HUES6 (cell line): ENCODE results near the gene FBXL13.
"Not testable (repeated sequence)": the region's sequence is repeated elsewhere in the genome, so short reads cannot be mapped to it uniquely, and the experiment has no call there.

Experiments
- H3K27ac ChIP-seq: 2 replicates; pipeline ENCODE4 v1.7.0; 2013; ENCODE audit warnings: low read depth, mild to moderate bottlenecking, low read length, inconsistent platforms
- H3K27me3 ChIP-seq: 2 replicates; pipeline ENCODE4 v1.6.1; 2013; ENCODE audit warnings: low read length; ENCODE audit not compliant: control insufficient read depth, insufficient read depth
- H3K36me3 ChIP-seq: 2 replicates; pipeline ENCODE4 v1.6.1; 2013; ENCODE audit warnings: low read length; ENCODE audit not compliant: control insufficient read depth, insufficient read depth
- H3K4me1 ChIP-seq: 2 replicates; pipeline ENCODE4 v1.6.1; 2013; ENCODE audit warnings: low read length; ENCODE audit not compliant: control insufficient read depth, insufficient read depth
- H3K4me3 ChIP-seq: 2 replicates; pipeline ENCODE4 v1.5.1; 2013; ENCODE audit warnings: low read depth, low read length
- H3K9ac ChIP-seq: one replicate; pipeline ENCODE4 v1.6.1; 2013; ENCODE audit warnings: mild to moderate bottlenecking, low read length
- H3K9me3 ChIP-seq: 2 replicates; pipeline ENCODE4 v1.6.1; 2013; ENCODE audit warnings: low read depth, low read length; ENCODE audit not compliant: control insufficient read depth, insufficient read depth

Gene FBXL13

DNA sequence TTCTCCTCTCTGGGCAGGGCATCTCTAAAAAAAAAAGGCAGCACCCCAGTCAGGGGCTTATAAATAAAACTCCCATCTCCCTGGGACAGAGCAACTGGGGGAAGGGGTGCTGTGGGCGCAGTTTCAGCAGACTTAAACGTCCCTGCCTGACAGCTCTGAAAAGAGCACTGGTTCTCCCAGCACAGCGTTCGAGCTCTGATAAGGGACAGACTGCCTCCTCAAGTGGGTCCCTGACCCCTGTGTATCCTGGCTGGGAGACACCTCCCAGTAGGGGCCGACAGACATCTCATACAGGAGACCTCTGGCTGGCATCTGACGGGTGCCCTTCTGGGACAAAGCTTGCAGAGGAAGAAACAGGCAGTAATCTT, 32.1 kb upstream of the FBXL13 start:
- H3K27ac ChIP-seq, H3K9me3 ChIP-seq, H3K27me3 ChIP-seq, H3K36me3 ChIP-seq, H3K4me3 ChIP-seq, H3K9ac ChIP-seq: not testable (repeated sequence)
- H3K4me1 ChIP-seq, result peaks cover 12% of the 10 kb centered on the region

GRCh38 chr7:103106005-103106702, 31.6 kb upstream of the FBXL13 start:
- Histone ChIP-seq H3K36me3 (peaks cover 8% of the 10 kb centered on the region; the same call in 1 of the 2 replicates), H3K27ac (no peak overlapping the region), H3K9me3 (no peaks in the 10 kb centered on the region), H3K4me3 (no peak overlapping the region), H3K27me3 (no peaks in the 10 kb centered on the region), H3K4me1 (peaks cover 12% of the 10 kb centered on the region), H3K9ac (no peak overlapping the region)

DNA sequence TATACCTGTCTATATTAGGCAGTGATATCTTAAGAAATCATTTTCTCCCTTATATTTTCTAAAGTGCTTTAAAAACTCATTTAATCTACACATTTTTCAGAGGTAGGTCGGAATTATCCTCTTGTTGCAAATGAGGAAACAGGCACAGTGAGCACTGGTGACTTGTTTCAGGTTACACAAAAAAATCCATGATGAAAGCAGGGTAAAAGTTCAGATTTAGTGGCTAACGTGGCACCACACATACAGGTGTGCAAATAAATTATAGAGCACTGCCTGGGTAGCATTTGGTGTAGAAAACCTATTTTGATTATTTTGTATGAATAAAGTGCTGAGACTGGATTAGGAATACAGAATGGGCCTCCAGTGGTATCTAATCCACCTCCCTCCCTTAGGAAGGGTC, 26.9 kb upstream of the FBXL13 start:
- H3K27ac ChIP-seq, result no peak overlapping the region
- H3K4me3 ChIP-seq, result no peak overlapping the region
- H3K9me3 ChIP-seq, result no peaks in the 10 kb centered on the region
- H3K27me3 ChIP-seq, result no peaks in the 10 kb centered on the region
- no peak overlapping the region for H3K9ac ChIP-seq
- peaks cover 5% of the 10 kb centered on the region for H3K4me1 ChIP-seq
- peaks cover 20% of the 10 kb centered on the region for H3K36me3 ChIP-seq

GRCh38 chr7:103100348-103100747, 25.8 kb upstream of the FBXL13 start:
- no peaks in the 10 kb centered on the region for H3K27me3 ChIP-seq
- no peak overlapping the region for H3K4me3 ChIP-seq
- H3K9me3 ChIP-seq, result no peaks in the 10 kb centered on the region
- peaks cover 21% of the 10 kb centered on the region for H3K36me3 ChIP-seq
- no peaks in the 10 kb centered on the region for H3K4me1 ChIP-seq
- H3K9ac ChIP-seq, result no peak overlapping the region
- H3K27ac ChIP-seq, result no peak overlapping the region

DNA sequence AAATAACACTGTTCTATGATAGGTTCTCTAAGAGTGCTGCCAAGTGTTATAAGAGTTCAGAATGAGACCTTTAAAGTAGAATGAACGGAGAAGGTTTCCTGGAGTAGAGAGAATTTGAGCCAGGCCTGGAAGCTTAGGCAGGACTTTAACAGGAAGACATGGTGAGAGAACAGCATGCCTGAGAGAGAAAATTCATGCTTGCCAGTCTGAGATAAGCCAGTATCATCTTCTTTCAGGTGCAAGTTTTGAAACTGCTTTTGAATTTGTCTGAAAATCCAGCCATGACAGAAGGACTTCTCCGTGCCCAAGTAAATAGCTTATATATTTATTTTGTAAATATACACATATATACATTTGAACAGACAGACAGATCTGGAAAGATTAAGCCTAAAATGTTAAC, 22.4 kb upstream of the FBXL13 start:
- no peaks in the 10 kb centered on the region for H3K4me1 ChIP-seq
- no peaks in the 10 kb centered on the region for H3K9me3 ChIP-seq
- no peak overlapping the region for H3K27ac ChIP-seq
- no peaks in the 10 kb centered on the region for H3K27me3 ChIP-seq
- peaks cover 27% of the 10 kb centered on the region for H3K36me3 ChIP-seq
- H3K9ac ChIP-seq, result no peak overlapping the region
- no peak overlapping the region for H3K4me3 ChIP-seq

- not testable (repeated sequence) for H3K4me3 ChIP-seq, H3K27ac ChIP-seq, H3K9ac ChIP-seq, H3K9me3 ChIP-seq, H3K4me1 ChIP-seq, H3K27me3 ChIP-seq
- H3K36me3 ChIP-seq, result peaks cover 29% of the 10 kb centered on the region
Observed at GRCh38 chr7:103095558-103095957, 21.0 kb upstream of the FBXL13 start.

DNA sequence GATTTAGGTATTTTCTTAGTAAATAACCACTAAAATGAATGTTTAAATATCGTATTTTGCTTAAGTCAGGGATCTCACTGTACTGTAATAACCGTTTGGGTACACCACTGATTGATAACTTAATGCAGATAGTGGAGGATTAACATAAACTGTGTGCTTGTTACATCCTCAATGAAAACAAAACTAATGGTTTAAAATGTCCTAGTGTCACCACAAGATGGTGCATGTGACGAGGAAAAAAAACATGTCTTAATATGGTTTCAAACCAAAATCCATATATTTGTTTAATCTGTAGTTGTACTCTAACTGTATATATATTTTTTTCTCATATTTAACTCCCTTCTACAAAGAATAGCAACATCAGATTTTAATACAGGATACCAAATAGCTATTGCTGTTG, 19.5 kb upstream of the FBXL13 start:
- Histone ChIP-seq H3K4me1 (no peaks in the 10 kb centered on the region), H3K9ac (no peak overlapping the region), H3K27ac (no peak overlapping the region), H3K4me3 (no peak overlapping the region), H3K27me3 (no peaks in the 10 kb centered on the region), H3K9me3 (no peaks in the 10 kb centered on the region), H3K36me3 (peaks cover 38% of the 10 kb centered on the region)

GRCh38 chr7:103093429-103093828, 18.8 kb upstream of the FBXL13 start:
- no peak overlapping the region for H3K4me3 ChIP-seq
- no peaks in the 10 kb centered on the region for H3K4me1 ChIP-seq
- no peaks in the 10 kb centered on the region for H3K27me3 ChIP-seq
- H3K27ac ChIP-seq, result no peak overlapping the region
- H3K36me3 ChIP-seq, result peaks cover 45% of the 10 kb centered on the region
- no peak overlapping the region for H3K9ac ChIP-seq
- no peaks in the 10 kb centered on the region for H3K9me3 ChIP-seq

DNA sequence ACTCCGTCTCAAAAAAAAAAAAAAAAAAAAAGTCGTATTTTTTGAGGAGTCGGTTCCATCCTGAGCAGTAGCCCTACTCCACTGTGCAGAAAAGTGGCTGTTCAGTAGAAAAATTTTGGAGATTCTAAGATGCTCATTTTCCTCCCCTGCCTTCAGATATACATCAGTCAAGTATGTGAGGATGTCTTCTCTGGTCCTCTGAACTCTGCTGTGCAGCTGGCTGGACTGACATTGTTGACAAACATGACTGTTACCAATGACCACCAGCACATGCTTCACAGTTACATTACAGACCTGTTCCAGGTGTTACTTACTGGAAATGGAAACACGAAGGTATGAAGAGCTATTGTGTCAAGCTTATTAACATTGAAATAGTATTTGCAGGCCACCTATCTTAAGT, 17.7 kb upstream of the FBXL13 start:
- H3K4me3 ChIP-seq, H3K9me3 ChIP-seq, H3K9ac ChIP-seq, H3K27ac ChIP-seq, H3K27me3 ChIP-seq, H3K4me1 ChIP-seq: not testable (repeated sequence)
- peaks cover 49% of the 10 kb centered on the region for H3K36me3 ChIP-seq

DNA sequence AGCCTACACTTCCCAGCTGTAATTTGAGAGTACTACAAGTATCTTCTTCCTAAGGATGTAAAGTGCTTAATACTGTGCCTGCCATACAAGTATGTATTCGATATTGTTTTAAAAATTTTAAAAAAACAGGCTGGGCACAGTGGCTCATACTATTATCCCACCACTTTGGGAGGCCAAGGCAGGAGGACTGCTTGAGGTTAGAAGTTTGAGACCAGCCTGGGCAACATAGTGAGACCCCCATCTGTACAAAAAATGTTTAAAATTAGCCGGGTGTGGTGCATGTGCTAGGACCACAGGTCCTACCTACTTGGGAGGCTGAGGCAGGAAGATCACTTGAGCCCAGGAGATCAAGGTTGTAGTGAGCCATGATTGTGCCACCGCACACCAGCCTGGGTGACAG, 8.6 kb upstream of the FBXL13 start:
- Histone ChIP-seq H3K9me3 (no peaks in the 10 kb centered on the region), H3K36me3 (peaks cover 35% of the 10 kb centered on the region), H3K27me3 (no peaks in the 10 kb centered on the region), H3K4me1 (no peaks in the 10 kb centered on the region), H3K27ac (no peak overlapping the region), H3K9ac (no peak overlapping the region), H3K4me3 (no peak overlapping the region)

DNA sequence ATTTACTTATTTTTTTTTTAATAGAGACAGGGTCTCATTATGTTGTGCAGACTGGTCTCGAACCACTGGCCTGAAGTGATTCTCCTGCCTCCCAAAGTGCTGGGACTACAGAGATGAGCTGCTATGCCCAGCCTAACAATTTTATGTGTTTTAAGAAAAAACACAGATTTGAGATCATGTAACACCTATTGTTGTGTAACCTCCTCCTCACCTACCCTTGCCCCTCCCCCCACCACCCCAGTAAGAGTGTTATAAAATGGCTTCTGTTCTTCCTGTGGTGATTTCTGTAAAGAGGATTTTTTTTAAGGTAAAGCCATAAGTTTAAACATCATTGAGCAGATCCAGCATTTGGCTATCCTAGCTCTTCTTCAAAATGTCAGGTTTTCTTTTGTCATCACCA, 7.9 kb upstream of the FBXL13 start:
- H3K4me1 ChIP-seq, result no peaks in the 10 kb centered on the region
- no peaks in the 10 kb centered on the region for H3K9me3 ChIP-seq
- H3K27ac ChIP-seq, result no peak overlapping the region
- H3K36me3 ChIP-seq, result peaks cover 28% of the 10 kb centered on the region
- H3K4me3 ChIP-seq, result no peak overlapping the region
- no peaks in the 10 kb centered on the region for H3K27me3 ChIP-seq
- no peak overlapping the region for H3K9ac ChIP-seq

DNA sequence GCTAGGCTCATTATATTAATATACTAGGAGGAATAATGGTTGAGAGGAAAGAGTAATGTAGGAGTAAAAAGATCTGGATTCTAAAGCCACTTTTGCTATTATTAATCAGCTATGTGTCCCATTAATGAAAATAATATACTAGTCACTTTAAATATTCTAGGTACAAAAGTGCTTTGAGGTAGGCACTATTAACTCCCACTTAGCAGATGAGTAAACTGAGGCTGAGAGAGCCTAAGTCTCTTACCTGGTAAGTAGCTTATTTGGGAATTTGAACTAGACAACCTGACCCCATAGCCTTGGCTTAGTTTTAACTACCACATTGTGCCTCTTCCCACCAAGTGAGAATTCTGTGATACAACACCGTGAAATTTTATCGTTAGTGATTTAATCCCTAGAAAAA, 6.3 kb upstream of the FBXL13 start:
- no peak overlapping the region for H3K4me3 ChIP-seq
- H3K27me3 ChIP-seq, result no peaks in the 10 kb centered on the region
- H3K9ac ChIP-seq, result no peak overlapping the region
- no peak overlapping the region for H3K27ac ChIP-seq
- peaks cover 18% of the 10 kb centered on the region for H3K36me3 ChIP-seq
- H3K9me3 ChIP-seq, result no peaks in the 10 kb centered on the region
- H3K4me1 ChIP-seq, result no peaks in the 10 kb centered on the region
